HG03354 (cell line): Measurements from ENCODE around the gene TPST1.

Source experiments
- ATAC-seq: cut with Tn5 transposase; IDR thresholded peaks from one replicate; pipeline ENCODE4 v1.9.1; 2021; ENCODE audit warnings: mild to moderate bottlenecking; ENCODE audit not compliant: unreplicated experiment, poor library complexity, severe bottlenecking

Gene TPST1

GRCh38 chr7:66277492-66277891 lies 72.4 kb downstream of the TPST1 start:
- no peak for ATAC-seq

- ATAC-seq = no peak
Measured at GRCh38 chr7:66279912-66280311, 74.8 kb downstream of the TPST1 start.

- ATAC-seq = no peak
Measured at GRCh38 chr7:66281678-66282590, 76.8 kb downstream of the TPST1 start.

DNA sequence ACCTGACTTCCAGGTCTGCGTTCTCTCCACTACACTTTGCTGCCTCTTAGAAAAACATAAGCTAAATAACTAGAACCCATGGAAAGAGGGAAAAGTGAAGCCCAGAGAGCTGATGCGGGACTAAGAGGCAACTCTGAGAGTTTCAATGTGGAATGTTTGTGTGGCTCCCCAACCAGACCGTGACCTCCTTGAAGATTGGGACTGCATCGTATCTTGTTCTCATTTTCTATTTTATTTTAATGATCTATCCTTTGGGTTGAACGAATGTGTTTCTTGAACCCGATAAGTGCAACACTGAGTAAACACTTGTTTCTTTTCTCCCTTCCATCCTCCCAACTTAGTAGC lies 77.4 kb downstream of the TPST1 start:
- no peak for ATAC-seq

DNA sequence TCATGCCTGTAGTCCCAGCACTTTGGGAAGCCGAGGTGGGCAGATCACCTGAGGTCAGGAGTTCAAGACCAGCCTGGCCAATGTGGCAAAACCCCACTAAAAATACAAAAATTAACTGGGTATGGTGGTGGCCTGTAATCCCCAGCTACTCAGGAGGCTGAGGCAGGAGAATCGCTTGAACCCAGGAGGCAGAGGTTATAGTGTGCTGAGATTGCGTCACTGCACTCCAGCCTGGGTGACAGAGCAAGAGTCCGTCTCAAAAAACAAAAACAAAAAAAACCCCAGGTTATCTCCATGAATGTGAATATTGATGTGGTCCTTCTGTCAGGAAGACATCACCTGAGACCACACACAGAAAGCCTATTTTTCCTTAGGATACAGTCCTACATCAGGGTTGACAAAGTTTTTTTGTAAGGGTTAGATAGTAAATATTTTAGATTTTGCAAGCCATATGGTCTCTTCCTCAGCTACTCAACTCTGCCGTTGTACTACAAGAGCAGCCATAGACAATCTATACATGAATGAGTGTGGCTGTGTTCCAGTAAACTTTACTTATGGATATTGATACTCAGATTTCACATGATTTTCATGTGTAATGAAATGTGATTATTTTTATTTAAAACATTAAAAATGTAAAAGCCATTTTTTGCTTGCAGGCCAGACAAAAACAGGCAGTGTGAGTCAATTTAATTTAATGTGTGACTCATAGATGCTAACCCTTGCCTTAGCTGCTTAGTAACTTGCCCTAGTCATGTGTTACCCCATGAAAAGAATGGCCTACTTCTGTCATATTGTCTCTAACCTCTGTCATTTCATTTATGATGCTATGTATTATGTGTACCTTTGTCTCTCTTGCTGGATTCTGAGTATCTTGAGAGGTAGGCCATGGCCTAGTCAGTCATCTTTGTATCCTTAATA lies 78.1 kb downstream of the TPST1 start:
- no peak for ATAC-seq

- no peak for ATAC-seq
Measured at GRCh38 chr7:66296001-66296521, 90.9 kb downstream of the TPST1 start.

DNA sequence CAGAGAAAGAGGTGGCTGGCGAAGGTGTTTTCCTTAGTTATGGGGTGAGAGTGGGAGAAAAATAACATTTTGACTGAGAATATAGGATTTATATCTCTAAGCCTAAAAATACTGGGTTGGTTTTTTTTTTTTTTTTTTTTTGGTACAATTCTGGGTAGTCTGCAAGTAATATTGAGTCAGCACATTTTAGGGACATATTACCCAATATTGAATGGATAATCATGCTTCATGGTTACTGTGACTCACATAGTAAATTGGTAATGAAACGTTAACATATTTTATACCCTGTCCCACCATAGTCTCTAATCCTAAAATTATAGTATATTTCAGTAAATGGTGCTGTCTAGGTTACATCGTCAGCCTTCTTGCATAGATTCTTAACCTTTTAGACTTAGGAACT lies 91.4 kb downstream of the TPST1 start:
- ATAC-seq = no peak

DNA sequence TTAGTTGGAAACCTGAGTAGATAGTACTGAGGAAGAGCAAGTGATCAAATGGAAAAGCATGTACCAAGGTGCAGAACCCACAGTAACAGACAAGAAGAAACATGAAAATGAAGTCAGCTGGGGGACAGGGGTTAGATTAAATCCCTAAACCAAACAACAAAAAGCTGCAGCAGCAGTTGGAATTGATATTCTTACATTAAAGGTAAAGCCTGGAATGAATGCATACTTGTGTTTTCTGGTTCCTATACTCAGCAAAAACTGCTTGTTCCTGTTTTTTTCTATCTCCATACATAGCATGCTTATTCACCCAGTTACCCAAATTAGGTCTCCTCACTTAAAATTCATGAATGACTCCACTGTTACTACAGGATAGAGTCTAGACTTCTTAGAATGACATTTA lies 92.4 kb downstream of the TPST1 start:
- no peak for ATAC-seq

GRCh38 chr7:66301249-66301648 lies 96.1 kb downstream of the TPST1 start:
- no peak for ATAC-seq

- no peak for ATAC-seq
Measured at GRCh38 chr7:66301737-66302136, 96.6 kb downstream of the TPST1 start.

- ATAC-seq = no peak
Measured at GRCh38 chr7:66303454-66304155, 98.5 kb downstream of the TPST1 start.

GRCh38 chr7:66304536-66304935 lies 99.4 kb downstream of the TPST1 start:
- no peak for ATAC-seq

DNA sequence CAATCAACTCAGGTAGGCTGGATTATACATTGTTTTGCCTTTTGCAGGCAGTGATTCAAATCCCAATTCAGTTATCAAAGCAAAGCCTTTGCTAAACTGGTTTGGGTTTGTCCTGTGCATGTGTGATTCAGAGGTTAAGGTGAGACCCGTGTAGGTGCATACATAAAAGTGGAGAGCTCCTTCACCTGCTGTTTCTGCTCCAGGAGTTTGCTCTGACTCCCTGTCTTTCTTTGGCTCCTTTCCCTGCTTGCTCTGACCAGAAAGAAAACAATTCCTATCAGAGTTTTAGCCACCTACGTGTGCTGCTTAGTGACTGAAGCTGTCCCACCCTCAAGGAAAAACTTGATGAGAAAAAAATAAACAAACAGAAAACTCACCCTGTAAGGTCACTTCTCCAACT lies 101.1 kb downstream of the TPST1 start:
- no peak for ATAC-seq

GRCh38 chr7:66307591-66308215 lies 102.6 kb downstream of the TPST1 start:
- no peak for ATAC-seq

DNA sequence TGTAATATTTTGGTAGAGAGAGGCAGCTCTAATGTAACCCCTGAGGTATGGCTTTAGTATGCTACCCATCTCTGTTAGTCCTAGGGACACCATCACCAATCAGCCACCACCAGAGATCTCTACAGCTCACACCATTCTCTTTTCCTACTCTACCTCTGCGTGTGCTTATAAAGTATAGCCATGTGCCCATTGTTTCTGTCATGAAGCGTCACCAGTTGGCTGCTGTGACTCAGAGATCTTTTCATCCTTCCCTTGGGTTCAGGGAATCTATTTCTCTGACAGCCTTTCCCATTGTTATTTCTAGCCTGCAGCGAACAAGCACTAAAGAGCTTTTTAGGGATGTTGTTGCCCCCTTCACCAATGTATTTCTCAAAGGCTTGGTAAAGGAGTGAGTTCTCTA lies 103.3 kb downstream of the TPST1 start:
- ATAC-seq = no peak

DNA sequence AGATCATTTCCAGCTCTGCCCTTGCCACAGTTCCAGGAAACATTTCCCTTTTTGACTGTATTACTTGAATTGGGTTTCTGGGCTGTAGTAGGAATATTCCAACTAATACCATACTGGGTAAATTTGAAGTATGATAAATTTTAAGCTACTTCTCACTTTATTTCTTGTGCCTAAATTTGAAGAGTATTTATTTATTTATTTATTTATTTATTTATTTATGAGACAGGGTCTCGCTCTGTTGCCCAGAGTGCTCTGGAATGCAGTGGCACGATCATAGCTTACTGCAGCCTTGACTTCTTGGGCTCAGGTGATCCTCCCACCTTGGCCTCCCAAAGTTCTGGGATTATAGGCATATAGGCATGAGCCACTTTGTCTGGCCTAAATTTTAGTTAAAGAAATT lies 105.5 kb downstream of the TPST1 start:
- no peak for ATAC-seq

GRCh38 chr7:66313886-66314568 lies 108.9 kb downstream of the TPST1 start:
- ATAC-seq = no peak

DNA sequence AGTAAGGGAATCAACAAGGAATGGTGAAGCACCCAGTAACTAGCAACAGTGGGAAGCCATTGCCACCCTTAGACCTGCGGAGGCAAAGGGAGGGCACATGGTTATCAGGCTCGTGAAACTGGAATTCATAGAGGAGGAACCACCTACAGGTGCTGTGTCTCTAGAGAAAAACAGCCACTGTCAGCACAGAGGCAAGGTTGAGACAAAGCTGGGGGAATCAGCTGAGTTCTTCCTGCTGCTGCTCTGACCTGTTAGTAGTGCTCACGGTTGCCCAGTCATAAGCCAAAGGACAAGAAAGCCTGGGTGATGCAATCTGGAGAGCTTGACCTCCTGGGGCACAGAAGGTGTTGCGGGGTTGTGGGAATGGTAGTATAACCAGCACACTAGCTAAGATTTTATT lies 110.1 kb downstream of the TPST1 start:
- ATAC-seq = no peak

GRCh38 chr7:66319407-66319979 lies 114.4 kb downstream of the TPST1 start:
- ATAC-seq = no peak
